Activated CD4-positive, alpha-beta T cell treated with anti-CD3 and anti-CD28 coated beads, Interleukin-2, amount 50 U/mL, for 24 hours (primary cell): Measurements from ENCODE around the gene MUC2.

Experiments used
- DNase-seq, 2 donors: peaks; one replicate each; pipeline ENCODE4 v3.0.0-alpha.2; 2020; ENCODE audit warnings: low read depth in 1 of 2, low spot score in 1 of 2

Gene MUC2

GRCh38 chr11:1074244-1075221 lies at the start of gene MUC2:
Gene MUC2 (plus strand): TSS chr11:1074874.
- DNase-seq: no peak

DNA sequence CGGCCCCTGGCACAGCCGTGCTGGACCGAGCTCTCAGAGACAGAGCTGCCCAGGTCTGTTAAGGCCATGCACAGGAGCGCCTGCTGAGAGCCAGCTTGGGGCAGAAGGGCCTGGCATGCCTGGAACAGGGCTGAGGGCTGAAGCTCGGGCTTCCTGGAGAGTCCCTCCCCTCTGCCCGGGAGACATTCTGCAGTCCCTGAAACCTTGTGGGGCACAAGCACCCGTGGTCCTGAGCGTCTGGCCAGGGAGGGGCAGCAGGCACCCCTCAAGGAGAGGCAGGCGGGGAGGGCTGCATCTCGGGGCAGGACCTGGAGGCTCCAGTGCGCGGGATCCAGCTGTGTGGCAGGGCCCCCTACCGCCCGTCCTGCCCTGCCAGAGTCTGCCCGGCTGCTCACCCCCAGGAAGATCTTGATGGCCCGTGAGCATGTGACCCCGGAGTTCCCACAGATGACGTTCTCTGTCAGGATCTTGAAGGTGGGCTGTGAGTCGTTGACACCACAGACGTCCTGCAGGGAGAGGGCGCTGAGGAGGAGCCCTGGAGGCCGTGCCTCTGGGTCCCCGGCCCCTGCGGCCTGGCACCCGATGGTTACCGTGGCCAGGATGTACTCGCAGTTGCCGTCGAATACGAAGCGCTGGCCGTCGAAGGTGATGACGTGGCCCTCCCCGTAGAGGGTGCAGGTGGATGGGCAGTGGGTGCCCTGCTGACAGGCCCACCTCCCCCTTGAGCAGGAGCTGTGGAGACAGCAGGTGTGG lies 49.1 kb upstream of the MUC2 start:
- DNase-seq: no peak

DNA sequence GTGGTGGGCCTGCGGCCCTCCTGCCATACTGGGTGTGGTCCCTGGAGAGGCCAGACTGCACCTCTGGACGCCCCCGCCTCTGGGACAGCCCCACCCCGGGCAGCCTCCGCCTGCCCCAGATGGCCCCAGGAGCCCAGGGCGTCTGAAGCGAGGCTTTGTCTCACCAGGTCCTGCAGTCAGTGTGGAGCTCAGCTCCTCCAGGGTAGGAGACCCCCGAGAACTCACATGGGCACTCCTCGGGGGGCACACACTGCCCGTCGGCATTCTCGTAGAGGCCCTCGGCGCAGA lies 48.6 kb upstream of the MUC2 start:
- DNase-seq: no peak

DNA sequence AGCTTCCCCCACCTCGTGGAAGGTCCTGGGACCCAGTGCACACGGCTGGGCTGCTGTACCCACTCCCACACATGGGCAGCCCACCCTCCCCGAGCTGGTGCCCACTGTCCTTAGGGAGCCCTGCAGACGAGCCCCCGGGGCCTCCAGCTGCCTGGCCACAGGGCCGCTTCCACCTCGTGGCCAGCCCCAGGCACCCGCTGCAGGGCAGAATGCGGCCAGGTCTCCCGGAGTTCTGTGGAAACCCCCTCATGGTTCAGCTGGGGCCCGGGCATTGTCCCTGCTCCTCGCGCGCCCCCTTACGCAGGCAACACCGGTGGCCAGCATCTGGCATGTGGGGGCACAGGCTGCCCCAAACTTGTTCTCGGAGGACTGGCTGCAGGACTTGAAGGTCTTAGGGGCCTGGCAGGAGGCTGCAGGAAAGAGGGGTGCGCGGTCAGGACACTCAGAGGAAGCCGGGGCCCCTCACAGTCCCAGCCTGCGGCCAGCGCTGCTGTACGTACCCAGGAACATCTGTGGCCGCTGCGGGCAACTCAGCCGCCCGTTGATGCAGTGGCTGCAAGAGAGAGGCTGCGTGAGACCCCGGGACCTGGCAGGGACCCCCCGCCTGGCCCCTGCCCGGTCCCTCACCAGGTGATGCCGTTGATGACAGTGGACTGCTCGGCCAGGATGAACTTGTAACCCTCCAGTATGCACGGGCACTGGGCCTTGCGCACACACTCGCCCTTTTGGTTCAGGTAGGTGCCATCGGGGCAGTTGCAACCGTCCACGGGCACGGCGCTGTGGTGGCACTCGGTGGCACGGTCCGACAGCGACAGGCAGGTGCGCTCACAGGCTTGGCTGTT lies 47.8 kb upstream of the MUC2 start:
- DNase-seq: no peak

- DNase-seq: no peak
Observed at GRCh38 chr11:1027483-1028290, 47.0 kb upstream of the MUC2 start.

DNA sequence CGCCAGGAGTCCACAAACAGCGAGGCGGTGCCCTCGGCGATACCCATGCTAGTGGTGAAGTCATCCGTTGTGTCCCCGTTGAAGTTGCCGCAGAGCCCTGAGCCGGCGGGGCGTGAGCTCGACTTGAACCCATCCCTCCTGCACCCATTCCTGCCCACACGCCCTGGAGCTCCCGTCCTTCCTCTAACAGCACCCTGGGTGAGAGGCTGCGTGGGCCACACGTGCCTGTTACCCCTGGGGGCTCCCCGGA lies 46.5 kb upstream of the MUC2 start:
- no peak for DNase-seq

GRCh38 chr11:1028616-1029015 lies 46.1 kb upstream of the MUC2 start:
- DNase-seq: no peak

- DNase-seq: no peak
Observed at GRCh38 chr11:1029051-1029450, 45.6 kb upstream of the MUC2 start.

DNA sequence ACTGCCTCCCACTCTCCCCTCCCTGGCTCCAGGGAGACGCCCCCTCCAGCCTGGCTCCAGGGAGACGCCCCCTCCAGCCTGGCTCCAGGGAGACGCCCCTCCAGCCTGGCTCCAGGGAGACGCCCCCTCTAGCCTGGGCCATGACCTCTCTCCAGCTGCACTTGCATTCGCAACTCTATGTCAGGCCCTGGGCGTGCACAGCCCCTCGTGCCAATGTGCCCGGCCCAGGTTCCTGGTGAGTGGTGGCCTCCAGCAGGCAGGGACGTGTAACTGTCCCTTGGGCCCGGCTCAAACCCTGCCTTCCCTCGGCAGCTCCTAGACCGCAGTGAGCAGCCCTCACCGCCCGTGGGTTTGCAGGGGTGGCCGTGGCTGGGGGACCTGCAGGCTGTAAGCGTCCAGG lies 45.0 kb upstream of the MUC2 start:
- no peak for DNase-seq

GRCh38 chr11:1030086-1030485 lies 44.6 kb upstream of the MUC2 start:
- no peak for DNase-seq

DNA sequence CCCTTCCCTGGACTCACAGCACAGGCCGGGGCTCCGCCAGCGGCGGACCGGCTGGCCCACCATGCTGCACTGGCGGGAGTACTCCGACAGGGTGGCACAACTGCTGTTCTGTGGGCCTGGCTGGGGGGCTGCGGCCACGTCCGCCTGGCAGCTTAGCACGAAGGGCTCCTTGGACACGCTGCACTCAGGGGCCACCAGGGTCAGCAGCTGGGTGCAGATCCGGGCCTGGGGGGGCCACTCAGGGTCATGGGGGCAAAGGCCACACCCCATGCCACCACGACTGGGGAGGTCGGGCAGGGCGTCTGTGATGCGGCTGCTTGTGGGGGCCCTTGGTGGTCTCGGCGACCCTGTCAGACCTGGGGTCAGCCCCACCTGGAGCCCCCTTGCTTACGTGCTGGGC lies 44.1 kb upstream of the MUC2 start:
- DNase-seq: no peak

DNA sequence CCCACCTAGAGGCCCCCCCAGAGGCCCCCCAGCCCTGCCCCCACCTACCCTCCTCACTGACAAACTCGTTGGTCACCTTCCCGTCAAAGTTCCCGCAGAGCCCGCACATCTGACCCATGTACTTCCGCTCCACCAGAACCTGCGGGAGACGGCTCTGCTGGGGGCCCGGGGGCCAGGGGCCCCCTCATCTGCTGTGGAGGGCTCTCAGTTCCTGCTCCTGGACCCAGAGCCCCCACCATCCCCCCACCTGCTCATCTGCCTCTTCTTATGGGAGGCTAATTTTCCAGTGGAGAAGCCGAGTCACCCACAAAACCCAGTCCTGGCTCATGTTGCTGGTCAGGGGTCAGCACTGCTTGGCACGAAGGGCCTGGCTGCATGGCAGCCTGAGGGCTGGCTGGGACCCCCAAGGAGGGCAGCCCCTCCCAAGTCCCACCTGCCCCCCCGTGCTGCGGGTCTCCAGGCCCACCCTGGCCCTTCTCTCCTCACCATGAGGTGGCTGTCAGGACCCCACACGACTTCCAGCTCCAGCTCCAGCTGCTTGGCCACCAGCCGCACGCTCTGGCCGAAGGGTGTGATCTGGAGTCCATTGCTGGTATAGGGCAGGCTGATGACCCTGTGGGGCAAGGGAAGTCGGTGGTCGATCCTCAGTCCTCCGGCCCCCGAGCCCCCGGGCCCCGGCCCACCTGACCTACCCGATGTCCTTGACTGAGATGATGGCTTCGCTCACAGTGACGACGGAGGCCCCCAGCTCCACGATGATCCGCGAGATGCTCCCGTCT lies 43.4 kb upstream of the MUC2 start:
- DNase-seq: no peak

DNA sequence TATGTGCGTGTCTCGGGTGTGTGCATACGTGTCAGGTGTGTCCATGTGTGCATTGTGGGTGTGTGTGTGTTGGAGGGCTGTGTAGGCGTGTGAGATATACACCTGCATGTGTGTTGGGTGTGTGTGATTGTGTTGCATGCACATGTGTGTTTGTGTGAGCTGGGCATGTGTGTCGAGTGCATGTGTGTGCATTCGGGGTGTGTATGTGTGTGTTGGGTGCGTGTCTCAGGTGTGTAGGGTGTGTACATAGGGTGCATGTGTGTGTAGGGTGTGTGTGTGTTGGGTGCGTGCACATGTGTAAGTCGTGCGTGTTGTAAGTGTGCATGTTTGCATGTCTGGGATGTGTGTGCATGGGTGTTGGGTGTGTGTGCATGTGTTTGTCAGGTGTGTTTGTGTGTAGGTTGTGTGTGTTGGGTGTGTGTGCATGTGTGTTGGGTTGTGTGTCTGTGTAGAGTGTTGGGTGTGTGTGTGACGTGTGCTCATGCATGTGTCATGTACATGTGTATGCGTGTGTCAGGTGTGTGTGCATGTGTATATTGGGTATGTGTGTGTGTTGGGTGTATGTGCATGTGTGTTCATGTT lies 42.3 kb upstream of the MUC2 start:
- DNase-seq: no peak

GRCh38 chr11:1033016-1033798 lies 41.5 kb upstream of the MUC2 start:
- no peak for DNase-seq

DNA sequence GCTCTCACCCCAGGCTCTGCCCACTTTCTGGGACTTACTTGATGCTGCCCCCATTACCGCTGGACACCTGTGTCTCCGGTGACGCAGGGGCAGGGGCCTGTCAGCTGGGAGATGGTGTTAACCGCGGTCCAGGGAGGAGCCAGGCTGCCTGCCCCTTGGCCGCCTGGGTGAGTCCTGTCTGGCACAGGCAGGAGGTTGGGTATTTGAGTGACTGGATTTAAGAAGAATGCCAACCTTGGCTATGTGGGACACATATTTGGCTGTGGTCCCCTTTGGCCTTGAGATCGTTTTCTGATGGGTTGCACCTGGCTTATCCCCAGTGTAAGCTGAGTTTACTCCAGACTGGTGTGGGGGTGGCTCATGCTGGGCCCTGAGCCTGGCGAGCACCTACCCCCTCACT lies 40.7 kb upstream of the MUC2 start:
- DNase-seq: no peak

- no peak for DNase-seq
Observed at GRCh38 chr11:1034456-1035295, 40.0 kb upstream of the MUC2 start.

GRCh38 chr11:1035577-1036283 lies 38.9 kb upstream of the MUC2 start:
- no peak for DNase-seq
